ENCODE results near the gene CLBA1.
A peak's percentile ranks its signal among the peaks of the same experiment; 100 is the strongest.

CLBA1 gene

GRCh38 chr14:104965561-104966231 lies 19.9 kb upstream of the CLBA1 start:
- peaks cover 38% of the 10 kb centered on the region for H3K4me1 ChIP-seq (ENCODE audit: control insufficient read depth, insufficient read depth, low read length)
- no peak overlapping the region for H3K4me3 ChIP-seq (ENCODE audit: low read length)
- H3K9me3 ChIP-seq (replicated peaks; ENCODE audit: low read length) = no peaks in the 10 kb centered on the region
- H3K4me2 ChIP-seq (ENCODE audit: low read length) = no peak overlapping the region
- H3K27me3 ChIP-seq (ENCODE audit: control insufficient read depth, insufficient read depth, low read length) = no peaks in the 10 kb centered on the region
- H3K9ac ChIP-seq (ENCODE audit: low read depth, low read length) = no peak overlapping the region
- H3K36me3 ChIP-seq (ENCODE audit: insufficient read depth, low read length) = no peaks in the 10 kb centered on the region

- Histone ChIP-seq H3K9ac (ENCODE audit: low read depth, low read length) (no peak overlapping the region), H3K4me2 (ENCODE audit: low read length) (no peak overlapping the region), H3K4me1 (ENCODE audit: control insufficient read depth, insufficient read depth, low read length) (peaks cover 44% of the 10 kb centered on the region), H3K4me3 (ENCODE audit: low read length) (no peak overlapping the region), H3K9me3 (replicated peaks; ENCODE audit: low read length) (no peaks in the 10 kb centered on the region), H3K36me3 (ENCODE audit: insufficient read depth, low read length) (no peaks in the 10 kb centered on the region), H3K27me3 (ENCODE audit: control insufficient read depth, insufficient read depth, low read length) (no peaks in the 10 kb centered on the region)
Observed at GRCh38 chr14:104966261-104966865, 19.2 kb upstream of the CLBA1 start.

GRCh38 chr14:104966981-104967385 lies 18.6 kb upstream of the CLBA1 start:
- peaks cover 51% of the 10 kb centered on the region for H3K4me1 ChIP-seq (ENCODE audit: control insufficient read depth, insufficient read depth, low read length)

GRCh38 chr14:104967386-104968152 lies 18.0 kb upstream of the CLBA1 start:
- peaks cover 56% of the 10 kb centered on the region for H3K4me1 ChIP-seq (ENCODE audit: control insufficient read depth, insufficient read depth, low read length)

More at GRCh38 chr14:104966981-104967385, 18.6 kb upstream of the CLBA1 start:
- no peak overlapping the region for H3K9ac ChIP-seq (ENCODE audit: low read depth, low read length)
- H3K9me3 ChIP-seq (replicated peaks; ENCODE audit: low read length) = no peaks in the 10 kb centered on the region
- no peak overlapping the region for H3K4me3 ChIP-seq (ENCODE audit: low read length)
- H3K4me2 ChIP-seq (ENCODE audit: low read length) = peak overlapping the region; percentile 93
- no peaks in the 10 kb centered on the region for H3K27me3 ChIP-seq (ENCODE audit: control insufficient read depth, insufficient read depth, low read length)
- H3K36me3 ChIP-seq (ENCODE audit: insufficient read depth, low read length) = no peaks in the 10 kb centered on the region

GRCh38 chr14:104968153-104968527 lies 17.4 kb upstream of the CLBA1 start:
- H3K36me3 ChIP-seq (ENCODE audit: insufficient read depth, low read length) = no peaks in the 10 kb centered on the region
- peaks cover 62% of the 10 kb centered on the region for H3K4me1 ChIP-seq (ENCODE audit: control insufficient read depth, insufficient read depth, low read length)
- H3K9ac ChIP-seq (ENCODE audit: low read depth, low read length) = peak overlapping the region; percentile 84
- no peaks in the 10 kb centered on the region for H3K9me3 ChIP-seq (replicated peaks; ENCODE audit: low read length)
- peak overlapping the region; percentile 93 for H3K4me2 ChIP-seq (ENCODE audit: low read length)
- H3K27me3 ChIP-seq (ENCODE audit: control insufficient read depth, insufficient read depth, low read length) = no peaks in the 10 kb centered on the region
- peak overlapping the region; percentile 84 for H3K4me3 ChIP-seq (ENCODE audit: low read length)

More at GRCh38 chr14:104967386-104968152, 18.0 kb upstream of the CLBA1 start:
- Histone ChIP-seq H3K9ac (ENCODE audit: low read depth, low read length) (peak overlapping the region; percentile 84), H3K4me2 (ENCODE audit: low read length) (peak overlapping the region; percentile 93), H3K4me3 (ENCODE audit: low read length) (peak overlapping the region; percentile 84), H3K27me3 (ENCODE audit: control insufficient read depth, insufficient read depth, low read length) (no peaks in the 10 kb centered on the region), H3K9me3 (replicated peaks; ENCODE audit: low read length) (no peaks in the 10 kb centered on the region), H3K36me3 (ENCODE audit: insufficient read depth, low read length) (no peaks in the 10 kb centered on the region)

GRCh38 chr14:104968541-104969401 lies 16.8 kb upstream of the CLBA1 start:
- Histone ChIP-seq H3K9ac (ENCODE audit: low read depth, low read length) (peak overlapping the region; percentile 84), H3K27me3 (ENCODE audit: control insufficient read depth, insufficient read depth, low read length) (no peaks in the 10 kb centered on the region), H3K4me3 (ENCODE audit: low read length) (peak overlapping the region; percentile 84), H3K4me1 (ENCODE audit: control insufficient read depth, insufficient read depth, low read length) (peaks cover 68% of the 10 kb centered on the region), H3K36me3 (ENCODE audit: insufficient read depth, low read length) (no peaks in the 10 kb centered on the region), H3K4me2 (ENCODE audit: low read length) (peak overlapping the region; percentile 93), H3K9me3 (replicated peaks; ENCODE audit: low read length) (no peaks in the 10 kb centered on the region)

- Histone ChIP-seq H3K4me3 (ENCODE audit: low read length) (peak overlapping the region; percentile 84), H3K9me3 (replicated peaks; ENCODE audit: low read length) (no peaks in the 10 kb centered on the region), H3K27me3 (ENCODE audit: control insufficient read depth, insufficient read depth, low read length) (no peaks in the 10 kb centered on the region), H3K36me3 (ENCODE audit: insufficient read depth, low read length) (no peaks in the 10 kb centered on the region), H3K9ac (ENCODE audit: low read depth, low read length) (peak overlapping the region; percentile 84), H3K4me2 (ENCODE audit: low read length) (peak overlapping the region; percentile 93), H3K4me1 (ENCODE audit: control insufficient read depth, insufficient read depth, low read length) (peaks cover 78% of the 10 kb centered on the region)
Observed at GRCh38 chr14:104969741-104970230, 15.8 kb upstream of the CLBA1 start.

- peak overlapping the region; percentile 84 for H3K4me3 ChIP-seq (ENCODE audit: low read length)
Observed at GRCh38 chr14:104970231-104971068, 15.1 kb upstream of the CLBA1 start.

DNA sequence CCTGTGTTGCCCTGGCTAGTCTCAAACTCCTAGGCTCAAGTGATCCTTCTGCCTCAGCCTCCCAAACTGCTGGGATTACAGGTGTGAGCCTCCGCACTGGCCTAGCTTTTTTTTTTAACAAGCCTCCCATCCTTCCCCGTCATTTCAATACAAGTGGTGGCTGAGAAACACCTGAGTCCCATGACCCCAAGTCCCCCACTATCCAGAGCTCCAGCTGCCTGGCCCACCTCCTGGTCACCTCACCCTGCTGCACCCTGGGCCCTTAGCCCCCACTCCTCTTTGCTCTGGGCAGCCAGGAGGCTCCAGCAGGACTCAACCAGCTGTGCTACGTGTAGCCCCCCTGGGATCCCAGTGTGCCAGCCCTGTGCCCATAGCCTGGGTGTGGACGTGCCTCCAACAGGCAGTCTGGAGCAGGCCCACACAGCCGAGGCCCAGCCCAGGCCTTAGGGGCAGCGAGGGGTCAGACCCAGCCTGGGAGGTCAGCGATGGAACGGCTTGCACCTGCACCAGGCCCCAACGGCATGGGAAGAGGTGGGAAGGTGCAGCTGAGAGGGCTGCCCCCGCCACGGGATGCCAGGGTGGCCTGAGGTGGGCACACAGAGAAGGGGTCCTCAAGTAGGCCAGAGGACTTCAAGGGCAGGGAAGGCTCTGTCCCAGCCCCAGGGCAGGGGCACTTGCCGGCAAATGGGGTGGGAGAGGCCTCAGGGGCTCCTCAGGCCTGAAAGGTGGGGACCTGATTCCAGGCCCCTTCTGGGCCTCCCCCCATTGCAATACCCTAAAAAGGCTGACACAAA lies 13.9 kb upstream of the CLBA1 start:
- Histone ChIP-seq H3K4me3 (ENCODE audit: low read length) (no peak overlapping the region), H3K4me1 (ENCODE audit: control insufficient read depth, insufficient read depth, low read length) (peaks cover 89% of the 10 kb centered on the region), H3K9ac (ENCODE audit: low read depth, low read length) (peak overlapping the region; percentile 78), H3K9me3 (replicated peaks; ENCODE audit: low read length) (no peaks in the 10 kb centered on the region), H3K27me3 (ENCODE audit: control insufficient read depth, insufficient read depth, low read length) (no peaks in the 10 kb centered on the region), H3K36me3 (ENCODE audit: insufficient read depth, low read length) (no peaks in the 10 kb centered on the region), H3K4me2 (ENCODE audit: low read length) (peak overlapping the region; percentile 79)

More at GRCh38 chr14:104970231-104971068, 15.1 kb upstream of the CLBA1 start:
- H3K4me2 ChIP-seq (ENCODE audit: low read length) = peak overlapping the region; percentile 93
- no peaks in the 10 kb centered on the region for H3K36me3 ChIP-seq (ENCODE audit: insufficient read depth, low read length)
- H3K4me1 ChIP-seq (ENCODE audit: control insufficient read depth, insufficient read depth, low read length) = peaks cover 80% of the 10 kb centered on the region
- H3K9me3 ChIP-seq (replicated peaks; ENCODE audit: low read length) = no peaks in the 10 kb centered on the region
- peak overlapping the region; percentile 84 for H3K9ac ChIP-seq (ENCODE audit: low read depth, low read length)
- H3K27me3 ChIP-seq (ENCODE audit: control insufficient read depth, insufficient read depth, low read length) = no peaks in the 10 kb centered on the region

All from skeletal muscle satellite cell (primary cell).